ENCODE measurements around the gene MYO6. TPM values are rescaled to one million over a fixed set of nuclear protein-coding genes. Genes with fewer than 3 reads are reported as not detected.

MYO6 gene
- total RNA-seq, 1 experiment from 2014 or later, result 2.0 TPM

- Histone ChIP-seq H4K20me1 (ENCODE audit: insufficient read depth, low read depth, low read length) (no peaks in the 10 kb centered on the region), H3K9ac (ENCODE audit: low read length) (no peak overlapping the region), H3K79me2 (ENCODE audit: low read length) (no peaks in the 10 kb centered on the region), H3K4me3 (ENCODE audit: low read length) (no peak overlapping the region), H3K36me3 (ENCODE audit: insufficient read depth, low read length) (no peaks in the 10 kb centered on the region), H3K4me2 (ENCODE audit: low read depth, low read length, poor library complexity, severe bottlenecking) (no peak overlapping the region), H3K4me1 (ENCODE audit: low read length) (no peaks in the 10 kb centered on the region), H2AFZ (ENCODE audit: low read length) (no peak overlapping the region), H3K27me3 (ENCODE audit: low read length) (no peaks in the 10 kb centered on the region), H3K9me3 (ENCODE audit: low read length) (no peaks in the 10 kb centered on the region), H3K27ac (ENCODE audit: low read length) (no peak overlapping the region), H3K9me2 (replicated peaks; ENCODE audit: insufficient read depth, low read length) (no peaks in the 10 kb centered on the region)
- no peak for DNase-seq
These were observed 191.5 kb downstream of the MYO6 start for GRCh38 chr6:75940564-75940963.

GRCh38 chr6:75941509-75941908, 192.5 kb downstream of the MYO6 start:
- Histone ChIP-seq H3K4me1 (ENCODE audit: low read length) (peaks cover 6% of the 10 kb centered on the region), H2AFZ (ENCODE audit: low read length) (no peak overlapping the region), H4K20me1 (ENCODE audit: insufficient read depth, low read depth, low read length) (no peaks in the 10 kb centered on the region), H3K27me3 (ENCODE audit: low read length) (no peaks in the 10 kb centered on the region), H3K79me2 (ENCODE audit: low read length) (no peaks in the 10 kb centered on the region), H3K9ac (ENCODE audit: low read length) (no peak overlapping the region), H3K9me2 (replicated peaks; ENCODE audit: insufficient read depth, low read length) (no peaks in the 10 kb centered on the region), H3K4me2 (ENCODE audit: low read depth, low read length, poor library complexity, severe bottlenecking) (no peak overlapping the region), H3K27ac (ENCODE audit: low read length) (no peak overlapping the region), H3K9me3 (ENCODE audit: low read length) (no peaks in the 10 kb centered on the region), H3K36me3 (ENCODE audit: insufficient read depth, low read length) (no peaks in the 10 kb centered on the region), H3K4me3 (ENCODE audit: low read length) (no peak overlapping the region)
- DNase-seq, result no peak

- H4K20me1 ChIP-seq (ENCODE audit: insufficient read depth, low read depth, low read length), result no peaks in the 10 kb centered on the region
- H2AFZ ChIP-seq (ENCODE audit: low read length), result no peak overlapping the region
- no peak overlapping the region for H3K9ac ChIP-seq (ENCODE audit: low read length)
- H3K4me1 ChIP-seq (ENCODE audit: low read length), result peaks cover 10% of the 10 kb centered on the region
- H3K27ac ChIP-seq (ENCODE audit: low read length), result no peak overlapping the region
- no peak for DNase-seq
- H3K4me3 ChIP-seq (ENCODE audit: low read length), result no peak overlapping the region
- H3K27me3 ChIP-seq (ENCODE audit: low read length), result no peaks in the 10 kb centered on the region
- no peaks in the 10 kb centered on the region for H3K79me2 ChIP-seq (ENCODE audit: low read length)
- H3K9me2 ChIP-seq (replicated peaks; ENCODE audit: insufficient read depth, low read length), result no peaks in the 10 kb centered on the region
- H3K4me2 ChIP-seq (ENCODE audit: low read depth, low read length, poor library complexity, severe bottlenecking), result no peak overlapping the region
- H3K36me3 ChIP-seq (ENCODE audit: insufficient read depth, low read length), result no peaks in the 10 kb centered on the region
- no peaks in the 10 kb centered on the region for H3K9me3 ChIP-seq (ENCODE audit: low read length)
These were observed 194.3 kb downstream of the MYO6 start for GRCh38 chr6:75943381-75943780.

- Histone ChIP-seq H3K27me3 (ENCODE audit: low read length) (no peaks in the 10 kb centered on the region), H3K79me2 (ENCODE audit: low read length) (no peaks in the 10 kb centered on the region), H3K9ac (ENCODE audit: low read length) (no peak overlapping the region), H3K9me3 (ENCODE audit: low read length) (no peaks in the 10 kb centered on the region), H3K4me1 (ENCODE audit: low read length) (peaks cover 10% of the 10 kb centered on the region), H2AFZ (ENCODE audit: low read length) (no peak overlapping the region), H3K36me3 (ENCODE audit: insufficient read depth, low read length) (no peaks in the 10 kb centered on the region), H4K20me1 (ENCODE audit: insufficient read depth, low read depth, low read length) (no peaks in the 10 kb centered on the region), H3K4me3 (ENCODE audit: low read length) (no peak overlapping the region), H3K9me2 (replicated peaks; ENCODE audit: insufficient read depth, low read length) (no peaks in the 10 kb centered on the region), H3K4me2 (ENCODE audit: low read depth, low read length, poor library complexity, severe bottlenecking) (peak overlapping the region; percentile 2), H3K27ac (ENCODE audit: low read length) (no peak overlapping the region)
- peak; percentile 44 for DNase-seq
These were observed 197.2 kb downstream of the MYO6 start for GRCh38 chr6:75946146-75946831.

GRCh38 chr6:75947935-75948334, 198.9 kb downstream of the MYO6 start:
- Histone ChIP-seq H3K9ac (ENCODE audit: low read length) (no peak overlapping the region), H3K27ac (ENCODE audit: low read length) (no peak overlapping the region), H3K4me2 (ENCODE audit: low read depth, low read length, poor library complexity, severe bottlenecking) (no peak overlapping the region), H4K20me1 (ENCODE audit: insufficient read depth, low read depth, low read length) (no peaks in the 10 kb centered on the region), H3K4me3 (ENCODE audit: low read length) (no peak overlapping the region), H3K4me1 (ENCODE audit: low read length) (peaks cover 10% of the 10 kb centered on the region), H3K9me2 (replicated peaks; ENCODE audit: insufficient read depth, low read length) (no peaks in the 10 kb centered on the region), H3K79me2 (ENCODE audit: low read length) (no peaks in the 10 kb centered on the region), H3K27me3 (ENCODE audit: low read length) (no peaks in the 10 kb centered on the region), H3K9me3 (ENCODE audit: low read length) (no peaks in the 10 kb centered on the region), H3K36me3 (ENCODE audit: insufficient read depth, low read length) (no peaks in the 10 kb centered on the region), H2AFZ (ENCODE audit: low read length) (0 out of 2 replicates have a peak overlapping the region, but pooled peaks have one; percentile 27)
- DNase-seq, result peak; percentile 16

GRCh38 chr6:75952128-75952527, 203.1 kb downstream of the MYO6 start:
- no peak for DNase-seq
- no peak overlapping the region for H3K9ac ChIP-seq (ENCODE audit: low read length)
- no peaks in the 10 kb centered on the region for H3K27me3 ChIP-seq (ENCODE audit: low read length)
- H3K36me3 ChIP-seq (ENCODE audit: insufficient read depth, low read length), result no peaks in the 10 kb centered on the region
- no peaks in the 10 kb centered on the region for H3K9me2 ChIP-seq (replicated peaks; ENCODE audit: insufficient read depth, low read length)
- H3K4me3 ChIP-seq (ENCODE audit: low read length), result no peak overlapping the region
- peaks cover 3% of the 10 kb centered on the region; the same call in 1 of the 2 replicates for H3K4me1 ChIP-seq (ENCODE audit: low read length)
- H3K79me2 ChIP-seq (ENCODE audit: low read length), result no peaks in the 10 kb centered on the region
- no peaks in the 10 kb centered on the region for H3K9me3 ChIP-seq (ENCODE audit: low read length)
- H4K20me1 ChIP-seq (ENCODE audit: insufficient read depth, low read depth, low read length), result no peaks in the 10 kb centered on the region
- no peak overlapping the region for H3K27ac ChIP-seq (ENCODE audit: low read length)
- H2AFZ ChIP-seq (ENCODE audit: low read length), result no peak overlapping the region
- no peak overlapping the region for H3K4me2 ChIP-seq (ENCODE audit: low read depth, low read length, poor library complexity, severe bottlenecking)

GRCh38 chr6:75963569-75963968, 214.5 kb downstream of the MYO6 start:
- Histone ChIP-seq H2AFZ (ENCODE audit: low read length) (no peak overlapping the region), H3K79me2 (ENCODE audit: low read length) (no peaks in the 10 kb centered on the region), H4K20me1 (ENCODE audit: insufficient read depth, low read depth, low read length) (no peaks in the 10 kb centered on the region), H3K4me3 (ENCODE audit: low read length) (no peak overlapping the region), H3K27ac (ENCODE audit: low read length) (no peak overlapping the region), H3K9me2 (replicated peaks; ENCODE audit: insufficient read depth, low read length) (no peaks in the 10 kb centered on the region), H3K36me3 (ENCODE audit: insufficient read depth, low read length) (no peaks in the 10 kb centered on the region), H3K9ac (ENCODE audit: low read length) (no peak overlapping the region), H3K27me3 (ENCODE audit: low read length) (no peaks in the 10 kb centered on the region), H3K4me2 (ENCODE audit: low read depth, low read length, poor library complexity, severe bottlenecking) (no peak overlapping the region), H3K4me1 (ENCODE audit: low read length) (no peaks in the 10 kb centered on the region), H3K9me3 (ENCODE audit: low read length) (no peaks in the 10 kb centered on the region)
- no peak for DNase-seq

- no peaks in the 10 kb centered on the region for H3K4me1 ChIP-seq (ENCODE audit: low read length)
- no peaks in the 10 kb centered on the region for H3K9me3 ChIP-seq (ENCODE audit: low read length)
- no peaks in the 10 kb centered on the region for H3K9me2 ChIP-seq (replicated peaks; ENCODE audit: insufficient read depth, low read length)
- no peak for DNase-seq
- no peak overlapping the region for H3K4me2 ChIP-seq (ENCODE audit: low read depth, low read length, poor library complexity, severe bottlenecking)
- H2AFZ ChIP-seq (ENCODE audit: low read length), result no peak overlapping the region
- no peak overlapping the region for H3K9ac ChIP-seq (ENCODE audit: low read length)
- no peak overlapping the region for H3K27ac ChIP-seq (ENCODE audit: low read length)
- H3K27me3 ChIP-seq (ENCODE audit: low read length), result no peaks in the 10 kb centered on the region
- no peaks in the 10 kb centered on the region for H3K36me3 ChIP-seq (ENCODE audit: insufficient read depth, low read length)
- no peaks in the 10 kb centered on the region for H4K20me1 ChIP-seq (ENCODE audit: insufficient read depth, low read depth, low read length)
- no peak overlapping the region for H3K4me3 ChIP-seq (ENCODE audit: low read length)
- H3K79me2 ChIP-seq (ENCODE audit: low read length), result no peaks in the 10 kb centered on the region
These were observed 219.1 kb downstream of the MYO6 start for GRCh38 chr6:75968143-75968542.

All from Karpas-422 (cell line).